ENCODE results near the gene IRGC.

DNA sequence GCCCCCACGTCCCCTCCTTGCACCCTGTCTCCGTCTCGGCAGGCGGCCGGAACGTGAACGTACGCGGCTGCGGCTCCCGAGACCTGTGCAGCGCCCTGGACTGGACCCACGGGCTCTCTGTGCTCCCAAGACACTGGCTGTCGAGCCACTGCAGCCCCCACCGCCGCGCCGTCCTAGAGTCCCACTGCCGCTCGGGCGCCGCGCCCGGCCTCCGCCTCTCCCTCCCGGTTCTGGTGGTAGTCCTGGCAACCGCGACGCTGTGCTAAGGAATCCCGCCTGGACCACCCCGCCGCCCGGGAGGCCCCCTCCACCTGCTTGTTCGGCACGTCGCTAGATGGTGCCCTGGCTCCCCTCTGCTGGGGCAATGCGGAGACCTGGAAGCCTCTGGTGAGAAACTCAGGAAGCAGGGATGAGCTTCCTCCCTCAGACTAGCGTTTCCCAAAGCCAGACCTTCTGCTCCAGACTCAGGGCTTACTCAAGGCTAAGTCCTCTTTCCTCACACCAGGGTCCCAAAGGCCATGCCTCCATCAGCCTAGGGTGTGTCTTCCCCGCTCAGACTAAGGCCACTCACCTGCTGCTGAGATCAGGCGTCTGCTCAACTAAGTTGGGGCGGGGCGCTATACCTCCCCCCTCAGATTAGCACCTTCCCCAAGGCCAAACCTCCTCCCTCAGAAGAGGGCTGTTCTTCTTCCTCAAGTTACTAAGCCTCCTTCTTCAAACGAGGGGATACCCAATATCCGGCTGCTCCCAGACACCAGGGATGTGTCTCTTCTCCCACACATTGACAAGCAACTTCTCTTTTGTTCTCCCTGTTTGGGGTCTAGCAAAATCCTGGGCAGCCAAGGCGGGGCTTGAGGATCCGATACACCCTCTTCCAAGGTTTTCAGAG is 16.1 kb upstream of the IRGC start:
- TF ChIP-seq, protein P1, sequence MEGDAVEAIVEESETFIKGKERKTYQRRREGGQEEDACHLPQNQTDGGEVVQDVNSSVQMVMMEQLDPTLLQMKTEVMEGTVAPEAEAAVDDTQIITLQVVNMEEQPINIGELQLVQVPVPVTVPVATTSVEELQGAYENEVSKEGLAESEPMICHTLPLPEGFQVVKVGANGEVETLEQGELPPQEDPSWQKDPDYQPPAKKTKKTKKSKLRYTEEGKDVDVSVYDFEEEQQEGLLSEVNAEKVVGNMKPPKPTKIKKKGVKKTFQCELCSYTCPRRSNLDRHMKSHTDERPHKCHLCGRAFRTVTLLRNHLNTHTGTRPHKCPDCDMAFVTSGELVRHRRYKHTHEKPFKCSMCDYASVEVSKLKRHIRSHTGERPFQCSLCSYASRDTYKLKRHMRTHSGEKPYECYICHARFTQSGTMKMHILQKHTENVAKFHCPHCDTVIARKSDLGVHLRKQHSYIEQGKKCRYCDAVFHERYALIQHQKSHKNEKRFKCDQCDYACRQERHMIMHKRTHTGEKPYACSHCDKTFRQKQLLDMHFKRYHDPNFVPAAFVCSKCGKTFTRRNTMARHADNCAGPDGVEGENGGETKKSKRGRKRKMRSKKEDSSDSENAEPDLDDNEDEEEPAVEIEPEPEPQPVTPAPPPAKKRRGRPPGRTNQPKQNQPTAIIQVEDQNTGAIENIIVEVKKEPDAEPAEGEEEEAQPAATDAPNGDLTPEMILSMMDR (IDR thresholded peaks at IDR 0.05) = no peak
- TF ChIP-seq POLR2A (IDR thresholded peaks at IDR 0.05) (no peak), EP300 (IDR thresholded peaks at IDR 0.05) (no peak)
